CD14-positive monocyte (primary cell): ENCODE data around the gene EEF1AKMT2. TPM values are rescaled to one million over a fixed set of nuclear protein-coding genes. Genes with fewer than 3 reads are reported as not detected.

Source experiments
- DNase-seq, 3 donors: peaks; one replicate each; pipeline ENCODE4 v3.0.0-alpha.2; 2011 to 2022
- H2AFZ ChIP-seq: 2 replicates; pipeline ENCODE4 v1.6.0; 2012; ENCODE audit warnings: mild to moderate bottlenecking, low read depth, low read length, inconsistent platforms; ENCODE audit not compliant: insufficient read depth, poor library complexity, severe bottlenecking
- H3K27ac ChIP-seq, 2 donors: 1 replicate in 1 of 2; 2 replicates in 1 of 2; pipeline ENCODE4 v1.5.1; 2012 to 2013; ENCODE audit warnings: low read length in 2 of 2, control low read depth in 1 of 2, inconsistent platforms in 1 of 2, low read depth in 1 of 2, mild to moderate bottlenecking in 1 of 2
- H3K27me3 ChIP-seq, 2 donors: one replicate each; pipeline versions ENCODE4 v1.6.0 to v1.6.1; 2011 to 2013; ENCODE audit warnings: low read length in 2 of 2; ENCODE audit not compliant: control insufficient read depth in 2 of 2, insufficient read depth in 2 of 2
- H3K36me3 ChIP-seq, 2 donors: replicated peaks in 1 of 2; 1 replicate in 1 of 2; 2 replicates in 1 of 2; pipeline versions ENCODE4 v1.5.1 to v1.6.1; 2012 to 2013; ENCODE audit warnings: low read length in 2 of 2, control low read depth in 1 of 2, inconsistent platforms in 1 of 2, mild to moderate bottlenecking in 1 of 2; ENCODE audit not compliant: insufficient read depth in 2 of 2, control insufficient read depth in 1 of 2
- H3K4me1 ChIP-seq, 2 donors: 1 replicate in 1 of 2; 2 replicates in 1 of 2; pipeline versions ENCODE4 v1.5.1 to v1.6.1; 2012 to 2013; ENCODE audit warnings: low read length in 2 of 2, control low read depth in 1 of 2, inconsistent platforms in 1 of 2, mild to moderate bottlenecking in 1 of 2, moderate library complexity in 1 of 2; ENCODE audit not compliant: insufficient read depth in 2 of 2, control insufficient read depth in 1 of 2
- H3K4me2 ChIP-seq: replicated peaks from 2 replicates; pipeline ENCODE3; 2012; ENCODE audit warnings: low read length, moderate library complexity, mild to moderate bottlenecking; ENCODE audit not compliant: poor library complexity, severe bottlenecking; ENCODE audit errors: extremely low read depth
- H3K4me3 ChIP-seq, 3 experiments: fragments of 200-600 bp in 1 of 3; sonication (generic) in 1 of 3; replicated peaks in 1 of 3; 1 replicate in 2 of 3; 2 replicates in 1 of 3; pipeline ENCODE4 v1.5.1; 2011 to 2013; ENCODE audit warnings: low read length in 3 of 3, mild to moderate bottlenecking in 3 of 3, control low read depth in 2 of 3, low read depth in 2 of 3, inconsistent platforms in 1 of 3, moderate library complexity in 1 of 3
- H3K79me2 ChIP-seq: 2 replicates; pipeline ENCODE4 v1.6.0; 2012; ENCODE audit warnings: mild to moderate bottlenecking, control low read depth, inconsistent platforms, low read length, moderate library complexity; ENCODE audit not compliant: insufficient read depth
- H3K9ac ChIP-seq: 2 replicates; pipeline ENCODE4 v1.6.0; 2017; ENCODE audit warnings: low read length, mild to moderate bottlenecking; ENCODE audit not compliant: insufficient read depth, poor library complexity, severe bottlenecking
- H3K9me3 ChIP-seq, 2 donors: replicated peaks in 1 of 2; 1 replicate in 1 of 2; 2 replicates in 1 of 2; pipeline versions ENCODE4 v1.5.1 to v1.6.1; 2012 to 2013; ENCODE audit warnings: low read length in 2 of 2, control low read depth in 1 of 2; ENCODE audit not compliant: control insufficient read depth in 1 of 2, insufficient read depth in 1 of 2
- H4K20me1 ChIP-seq: 2 replicates; pipeline ENCODE4 v1.6.0; 2012; ENCODE audit warnings: mild to moderate bottlenecking, low read length, control low read depth, moderate library complexity; ENCODE audit not compliant: insufficient read depth
- H3K27ac Mint-ChIP-seq, 7 donors: one replicate each; pipeline ENCODE4 v1.8.0; 2020; ENCODE audit warnings: mild to moderate bottlenecking in 7 of 7, mixed read lengths in 7 of 7, moderate library complexity in 6 of 7, inconsistent platforms in 2 of 7
- H3K27me3 Mint-ChIP-seq, 3 donors: one replicate each; pipeline ENCODE4 v1.8.0; 2021 to 2022; ENCODE audit warnings: low read depth in 3 of 3, mild to moderate bottlenecking in 3 of 3, mixed read lengths in 3 of 3, moderate library complexity in 3 of 3, inconsistent platforms in 1 of 3
- H3K36me3 Mint-ChIP-seq, 2 donors: one replicate each; pipeline ENCODE4 v1.8.0; 2020; ENCODE audit warnings: mixed read lengths in 2 of 2, inconsistent platforms in 1 of 2, mild to moderate bottlenecking in 1 of 2
- H3K4me1 Mint-ChIP-seq: one replicate; pipeline ENCODE4 v1.8.0; 2020; ENCODE audit warnings: mild to moderate bottlenecking, mixed read lengths
- H3K4me3 Mint-ChIP-seq, 2 donors: one replicate each; pipeline ENCODE4 v1.8.0; 2020; ENCODE audit warnings: mild to moderate bottlenecking in 2 of 2, mixed read lengths in 2 of 2, moderate library complexity in 1 of 2
- H3K9me3 Mint-ChIP-seq, 7 donors: one replicate each; pipeline ENCODE4 v1.8.0; 2020 to 2022; ENCODE audit warnings: mixed read lengths in 7 of 7, mild to moderate bottlenecking in 6 of 7, moderate library complexity in 6 of 7, inconsistent platforms in 2 of 7
- CTCF ChIP-seq: fragments of 200-600 bp; IDR thresholded peaks from one replicate; pipeline ENCODE4 v1.8.0; 2022; ENCODE audit warnings: antibody characterized with exemption, mild to moderate bottlenecking
- WGBS: methylation state at CpG from one replicate; pipeline ENCODE4 v1.1.5; 2013; ENCODE audit warnings: missing lambda C conversion rate; ENCODE audit not compliant: insufficient coverage; 5-methylcytosine and 5-hydroxymethylcytosine counted together
- intact Hi-C, 2 donors: fragments of 100-400 bp; cut with micrococcal nuclease; formaldehyde crosslinking; loops; one replicate each; pipeline versions ENCODE4 v1.15.0 to v1.15.1; 2023
- polyA plus RNA-seq, 3 donors: library from polyadenylated mRNA; depleted of rRNA in 1 of 3; unstranded in 2 of 3; stranded (reverse) in 1 of 3; fragments of 300-500 nt in 2 of 3; fragments of >200 nt in 1 of 3; fragmentation: Illumina TruSeq in 2 of 3; gene quantifications; 1 replicate in 2 of 3; 2 replicates in 1 of 3; pipeline ENCODE4 v1.2.3, GENCODE V29; 2012 to 2021

The EEF1AKMT2 gene
- polyA plus RNA-seq, 3 donors, result 7.6 to 13.6 (median 8.2) TPM

GRCh38 chr10:124745673-124746072 lies 46.0 kb downstream of the EEF1AKMT2 start:
- peaks cover 0 to 2% (median 0%) of the 10 kb centered on the region in 3 donors for H3K27me3 Mint-ChIP-seq
- H3K9ac ChIP-seq, result no peak overlapping the region

GRCh38 chr10:124745252-124745651 lies 46.4 kb downstream of the EEF1AKMT2 start:
- H3K9me3 Mint-ChIP-seq, result no peaks in the 10 kb centered on the region
- H3K36me3 ChIP-seq, result peaks cover 0 to 15% of the 10 kb centered on the region in 2 donors
- H3K27ac Mint-ChIP-seq, result peak overlapping the region in 4 of 7 donors; percentile 73 to 83 (median 78)
- H3K27me3 Mint-ChIP-seq, result peaks cover 0 to 2% (median under 1%) of the 10 kb centered on the region in 3 donors
- H2AFZ ChIP-seq, result no peak overlapping the region
- DNase-seq, result no peak
- no CpG with 5 or more reads among the region's 4 CpGs for WGBS
- no peaks in the 10 kb centered on the region for H3K27me3 ChIP-seq
- H3K27ac ChIP-seq, result peak overlapping the region in 1 of 2 donors; percentile 76
- peaks cover 30% of the 10 kb centered on the region for H4K20me1 ChIP-seq
- peaks cover 29 to 36% of the 10 kb centered on the region in 2 donors for H3K4me1 ChIP-seq
- TF ChIP-seq CTCF, result no peak
- peak overlapping the region; percentile 71 for H3K4me2 ChIP-seq
- H3K9ac ChIP-seq, result no peak overlapping the region
- intact Hi-C loops, result loop anchor here (1.0 to 2.0 kb wide), 2 partner anchors 204 to 214 kb away; no protein-coding TSS in a partner anchor
- peaks cover 14 to 15% of the 10 kb centered on the region in 2 donors for H3K36me3 Mint-ChIP-seq
- H3K4me3 ChIP-seq, result peak overlapping the region in 1 of 3 experiments; percentile 63
- no peaks in the 10 kb centered on the region for H3K9me3 ChIP-seq
- H3K79me2 ChIP-seq, result peaks cover 30% of the 10 kb centered on the region
- peaks cover 36% of the 10 kb centered on the region for H3K4me1 Mint-ChIP-seq
- H3K4me3 Mint-ChIP-seq, result no peak overlapping the region

More at GRCh38 chr10:124745673-124746072, 46.0 kb downstream of the EEF1AKMT2 start:
- no peak overlapping the region for H3K4me3 ChIP-seq
- Mint-ChIP-seq H3K4me1 (peaks cover 31% of the 10 kb centered on the region), H3K9me3 (no peaks in the 10 kb centered on the region), H3K36me3 (peaks cover 17% of the 10 kb centered on the region in 2 donors), H3K27ac (peak overlapping the region in 1 of 7 donors; percentile 77), H3K4me3 (no peak overlapping the region)
- H3K36me3 ChIP-seq, result peaks cover 0 to 19% of the 10 kb centered on the region in 2 donors
- no peaks in the 10 kb centered on the region for H3K9me3 ChIP-seq
- DNase-seq, result peak in 2 of 3 donors; percentile 63 to 78
- peaks cover 26% of the 10 kb centered on the region for H4K20me1 ChIP-seq
- no peak overlapping the region for H3K4me2 ChIP-seq
- WGBS, result 0% methylated on average over 1 of the region's 3 CpGs
- H3K27ac ChIP-seq, result no peak overlapping the region
- no peak overlapping the region for H2AFZ ChIP-seq
- H3K27me3 ChIP-seq, result no peaks in the 10 kb centered on the region
- H3K4me1 ChIP-seq, result peaks cover 25 to 32% of the 10 kb centered on the region in 2 donors
- peaks cover 26% of the 10 kb centered on the region for H3K79me2 ChIP-seq
- TF ChIP-seq CTCF, result peak; percentile 74
- intact Hi-C loops, result loop anchor here (1.0 to 2.0 kb wide), 2 partner anchors 204 to 215 kb away; no protein-coding TSS in a partner anchor
